HG03039 (cell line): Measurements from ENCODE around the gene DNAJC16.
"Not testable (repeated sequence)": the region's sequence is repeated elsewhere in the genome, so short reads cannot be mapped to it uniquely, and the experiment has no call there.

Source experiments
- ATAC-seq: cut with Tn5 transposase; IDR thresholded peaks from one replicate; pipeline ENCODE4 v1.9.1; 2021; ENCODE audit warnings: mild to moderate bottlenecking, moderate library complexity; ENCODE audit not compliant: unreplicated experiment

The DNAJC16 gene

GRCh38 chr1:15506831-15507230 lies 19.8 kb upstream of the DNAJC16 start:
- no peak for ATAC-seq

- ATAC-seq, result no peak
These were observed 19.4 kb upstream of the DNAJC16 start for GRCh38 chr1:15507278-15507677.

GRCh38 chr1:15508700-15509487 lies 17.8 kb upstream of the DNAJC16 start:
- no peak for ATAC-seq

GRCh38 chr1:15509586-15509985 lies 17.1 kb upstream of the DNAJC16 start:
- ATAC-seq, result no peak

GRCh38 chr1:15510611-15511405 lies 15.8 kb upstream of the DNAJC16 start:
- ATAC-seq, result no peak

- no peak for ATAC-seq
These were observed 13.5 kb upstream of the DNAJC16 start for GRCh38 chr1:15513192-15513591.

- ATAC-seq, result no peak
These were observed 12.7 kb upstream of the DNAJC16 start for GRCh38 chr1:15513919-15514318.

- ATAC-seq, result not testable (repeated sequence)
These were observed 12.1 kb upstream of the DNAJC16 start for GRCh38 chr1:15514557-15514956.

GRCh38 chr1:15515022-15515663 lies 11.5 kb upstream of the DNAJC16 start:
- no peak for ATAC-seq

- ATAC-seq, result no peak
These were observed 7.0 kb upstream of the DNAJC16 start for GRCh38 chr1:15519625-15520024.

GRCh38 chr1:15521206-15521906 lies 5.3 kb upstream of the DNAJC16 start:
- ATAC-seq, result not testable (repeated sequence)

- ATAC-seq, result no peak
These were observed 4.1 kb upstream of the DNAJC16 start for GRCh38 chr1:15522551-15522950.

- no peak for ATAC-seq
These were observed 3.3 kb upstream of the DNAJC16 start for GRCh38 chr1:15523104-15524020.

GRCh38 chr1:15524021-15524282 lies 2.7 kb upstream of the DNAJC16 start, which contains the start of gene CASP9:
TSS of gene CASP9 (minus strand) at chr1:15524215. CDS start at chr1:15524200, 15 bp downstream.
- no peak for ATAC-seq

- peak; percentile 39 for ATAC-seq
These were observed 2.2 kb upstream of the DNAJC16 start for GRCh38 chr1:15524283-15525049.

- ATAC-seq, result peak; percentile 37
These were observed 1.3 kb upstream of the DNAJC16 start for GRCh38 chr1:15525050-15526020.

GRCh38 chr1:15526021-15526489 lies 593 bp upstream of the DNAJC16 start:
- ATAC-seq, result no peak

- no peak for ATAC-seq
These were observed 4.4 kb downstream of the DNAJC16 start for GRCh38 chr1:15531003-15531402.
